ENCODE measurements around the gene UBTD2.
"Not testable (repeated sequence)": the region's sequence is repeated elsewhere in the genome, so short reads cannot be mapped to it uniquely, and the experiment has no call there.

Gene UBTD2

GRCh38 chr5:172245046-172245445, 38.5 kb downstream of the UBTD2 start:
- no peak for DNase-seq

DNA sequence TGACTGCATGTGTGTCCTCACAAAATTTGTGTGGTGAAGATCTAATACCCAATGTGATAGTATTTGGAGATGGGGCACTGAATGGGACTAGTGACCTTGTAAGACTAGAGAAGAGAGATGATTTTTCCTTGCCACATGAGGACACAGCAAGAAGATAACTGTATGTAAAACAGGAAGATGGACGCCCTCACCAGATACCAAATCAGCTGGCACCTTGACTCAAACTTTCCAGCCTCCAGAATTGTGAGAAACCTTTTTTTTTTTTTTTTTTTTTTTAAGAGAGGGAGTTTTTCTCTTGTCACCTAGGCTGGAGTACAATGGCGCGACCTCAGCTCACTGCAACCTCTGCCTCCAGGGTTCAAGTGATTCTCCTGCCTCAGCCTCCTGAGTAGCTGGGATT, 40.3 kb downstream of the UBTD2 start:
- DNase-seq: peak; percentile 40

- no peak for DNase-seq
Measured at GRCh38 chr5:172238334-172238733, 45.2 kb downstream of the UBTD2 start.

DNA sequence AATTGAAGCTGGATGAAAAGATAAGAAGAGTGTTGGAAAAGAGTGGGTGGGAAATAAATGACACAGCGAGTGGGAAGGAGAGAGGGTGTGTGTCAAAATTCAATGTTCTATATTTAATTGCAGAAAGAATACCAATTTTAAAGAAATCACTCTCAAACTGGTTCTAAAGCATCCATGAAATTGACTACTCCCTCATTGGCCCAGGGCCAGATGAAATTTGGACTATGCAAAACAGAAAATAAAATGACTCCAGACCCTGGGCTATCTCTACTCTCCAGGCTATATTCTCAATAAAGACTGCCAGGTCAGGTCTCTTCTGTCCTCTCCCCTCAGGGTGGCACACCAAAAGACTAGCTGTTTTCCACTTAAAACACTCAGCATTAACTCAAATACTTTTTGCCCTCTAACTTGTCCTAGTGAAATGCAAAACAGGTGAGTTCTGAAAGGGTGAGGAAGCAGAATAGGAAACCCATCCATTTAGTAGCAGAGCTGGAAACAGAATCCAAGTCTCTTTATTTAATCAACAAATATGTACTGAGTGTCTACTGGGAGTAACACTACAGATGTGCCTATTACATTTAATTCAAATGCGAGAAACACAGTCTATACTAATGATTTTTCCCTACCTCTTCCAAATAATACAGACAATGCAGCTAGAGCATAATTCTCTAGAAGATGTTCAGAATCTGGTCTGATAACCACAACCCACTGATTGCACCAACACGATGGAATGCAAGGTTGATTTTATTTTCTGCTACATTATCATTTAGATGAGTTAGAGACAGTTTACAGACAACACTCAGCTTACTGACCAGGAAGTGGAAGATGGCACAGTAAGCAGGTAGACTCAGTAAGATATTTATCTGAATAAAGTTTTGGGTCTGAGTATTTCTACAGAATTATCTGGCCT, 47.5 kb downstream of the UBTD2 start:
- no peak for DNase-seq

DNA sequence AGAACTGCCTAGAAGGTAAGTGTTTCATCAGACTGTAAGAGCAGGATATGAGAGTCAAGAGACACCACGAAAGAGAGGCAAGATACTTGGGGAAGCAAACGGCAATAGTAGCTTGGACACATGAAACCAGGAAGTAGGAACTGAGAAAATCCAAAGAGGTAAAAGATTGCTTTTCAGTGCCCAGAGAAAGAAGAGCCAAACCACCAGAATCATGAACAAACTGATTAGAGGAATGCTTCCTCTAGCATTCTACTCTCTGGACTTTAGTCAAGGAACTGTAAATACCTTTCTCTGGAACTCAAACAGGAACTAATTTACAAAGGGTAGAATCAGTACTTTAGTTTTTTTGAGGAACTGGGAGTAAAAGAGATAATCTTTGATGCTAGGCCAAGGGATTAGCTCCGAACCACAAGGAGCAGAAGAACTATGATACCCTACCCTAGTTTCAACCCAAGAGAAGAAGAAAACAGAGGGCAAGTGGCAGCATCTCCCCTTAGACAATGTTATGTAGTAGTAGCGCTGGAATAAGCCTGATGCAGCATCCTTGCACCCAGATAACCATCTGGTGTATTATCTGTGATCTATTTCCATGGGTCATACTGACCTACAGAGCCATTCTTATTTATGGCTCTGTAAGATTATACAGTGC, 48.3 kb downstream of the UBTD2 start:
- DNase-seq: no peak

DNA sequence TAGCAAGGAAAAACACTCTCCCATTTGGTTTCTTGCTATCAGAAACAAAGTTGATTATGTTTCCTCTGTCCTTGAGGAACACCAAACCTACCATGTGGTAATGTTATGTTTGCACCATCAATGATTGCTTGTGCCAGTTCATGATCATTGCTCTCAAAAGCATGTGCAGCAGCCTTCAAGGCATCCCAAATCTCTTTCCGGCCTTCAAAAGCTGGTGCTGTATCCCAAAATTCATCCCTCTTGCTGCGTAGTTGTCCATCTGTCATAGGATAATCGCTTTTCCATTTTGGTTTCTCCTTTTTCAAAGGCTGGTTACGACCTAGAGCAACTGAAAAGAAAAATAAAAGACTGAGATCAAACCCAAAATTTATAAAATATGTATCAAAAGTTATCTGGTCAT, 49.5 kb downstream of the UBTD2 start:
- no peak for DNase-seq

DNA sequence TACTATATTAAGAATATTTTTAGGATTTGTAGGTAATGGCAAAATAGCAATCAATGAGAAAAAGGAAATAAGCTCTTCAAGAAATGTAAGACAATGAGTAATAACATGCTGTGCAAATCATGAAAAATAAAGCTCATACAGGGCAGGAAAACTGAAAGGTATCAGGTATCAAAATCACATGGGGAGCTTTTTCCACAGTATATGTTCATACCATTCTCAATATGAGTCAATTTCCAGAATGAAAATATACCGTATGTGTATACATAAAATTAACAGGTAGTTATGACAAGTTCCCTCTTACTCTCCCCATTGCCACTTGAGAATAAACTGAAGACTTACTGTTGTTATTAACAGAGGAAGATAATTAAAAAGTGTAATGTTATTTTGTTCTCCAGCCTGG, 53.7 kb downstream of the UBTD2 start:
- no peak for DNase-seq

DNA sequence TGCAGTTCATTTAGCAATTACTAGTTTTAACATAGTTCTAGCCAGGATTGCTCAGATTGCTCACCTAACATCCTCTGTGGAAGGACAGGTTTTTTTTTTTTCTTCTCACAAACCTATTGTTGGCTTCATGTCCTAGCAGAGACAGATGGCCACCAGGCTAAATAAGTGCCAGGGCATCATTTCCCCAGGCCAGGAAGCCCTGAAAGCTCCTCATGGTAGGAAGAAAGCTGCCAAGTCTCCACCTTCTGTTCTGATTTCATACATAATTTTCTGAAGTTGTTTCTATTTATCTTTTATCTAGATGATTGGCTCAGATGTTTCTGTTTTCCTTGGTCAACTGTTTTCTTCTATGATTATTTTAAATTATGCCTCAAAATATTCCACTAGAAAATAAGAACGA, 58.6 kb downstream of the UBTD2 start:
- DNase-seq: no peak

- DNase-seq: peak; percentile 79
Measured at GRCh38 chr5:172223901-172224873, 59.4 kb downstream of the UBTD2 start.

DNA sequence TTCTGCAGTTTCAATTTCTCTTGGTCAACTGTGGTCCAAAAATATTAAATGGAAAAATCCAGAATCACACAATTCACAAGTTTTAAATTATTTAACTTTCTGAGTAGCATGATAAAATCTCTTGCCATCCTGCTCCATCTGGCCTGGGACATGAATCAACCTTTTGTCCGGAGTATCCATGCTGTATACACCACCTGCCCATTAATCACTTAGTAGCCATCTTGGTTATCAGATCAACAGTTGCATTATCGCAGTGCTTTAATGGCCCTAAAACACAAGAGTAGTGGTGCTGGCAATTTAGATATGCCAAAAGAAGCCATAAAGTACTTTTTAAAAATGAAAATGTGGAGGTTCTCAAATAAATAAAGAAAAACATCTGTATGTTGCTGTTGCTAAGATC, 64.3 kb downstream of the UBTD2 start:
- DNase-seq: no peak

DNA sequence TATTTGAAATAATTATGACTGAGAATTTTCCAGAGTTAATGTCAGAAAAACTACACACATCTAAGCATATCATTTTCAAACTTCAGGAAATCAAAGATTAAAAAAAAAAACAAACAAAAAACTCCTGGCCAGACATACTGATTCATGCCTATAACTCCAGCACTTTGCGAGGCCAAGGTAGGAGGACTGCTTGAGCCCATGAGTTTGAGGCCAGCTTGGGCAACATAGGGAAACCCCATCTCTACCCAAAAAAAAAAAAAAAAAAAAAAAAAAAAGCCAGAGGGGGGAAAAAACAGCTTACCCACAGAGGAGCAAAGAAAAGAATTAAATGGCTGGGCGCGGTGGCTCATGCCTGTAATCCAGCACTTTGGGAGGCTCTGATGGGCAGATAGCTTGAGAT, 67.2 kb downstream of the UBTD2 start:
- no peak for DNase-seq

DNA sequence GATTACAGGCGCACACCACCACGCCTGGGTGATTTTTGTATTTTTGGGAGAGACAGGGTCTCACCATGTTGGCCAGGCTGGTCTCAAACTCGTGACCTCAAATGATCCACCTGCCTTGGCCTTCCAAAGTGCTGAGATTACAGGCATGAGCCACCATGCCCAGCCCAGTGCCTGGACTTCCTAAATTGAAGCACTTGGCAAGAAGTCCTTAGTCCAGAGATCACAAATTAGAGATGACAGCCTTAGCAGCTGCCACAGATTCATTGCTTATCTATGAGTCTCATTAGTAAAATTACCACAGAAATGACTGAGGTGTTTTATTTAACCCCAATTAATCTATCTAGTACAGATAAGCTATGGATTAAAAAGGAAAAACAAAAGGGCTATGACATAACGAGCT, 70.4 kb downstream of the UBTD2 start:
- DNase-seq: no peak

DNA sequence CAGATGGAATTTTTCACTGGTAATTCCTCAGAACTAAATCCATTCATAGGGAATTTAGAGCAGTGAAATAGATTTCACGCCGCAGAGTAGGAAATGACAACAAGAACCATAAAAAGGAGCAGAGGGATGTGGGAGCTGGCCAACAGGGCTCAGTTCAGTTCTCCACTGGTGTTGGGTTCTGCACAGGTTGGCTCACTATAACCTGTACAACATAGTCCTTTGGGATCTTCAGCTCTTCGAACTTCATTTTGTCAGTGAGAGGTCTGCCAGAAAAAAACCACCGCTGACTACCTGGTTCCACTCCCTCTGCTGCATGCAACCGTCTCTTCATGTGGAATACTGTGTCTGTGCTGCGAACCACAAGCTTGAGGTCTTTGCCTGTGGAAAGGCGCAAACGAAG, 71.9 kb downstream of the UBTD2 start:
- no peak for DNase-seq

GRCh38 chr5:172209714-172210113, 73.8 kb downstream of the UBTD2 start:
- DNase-seq: no peak

DNA sequence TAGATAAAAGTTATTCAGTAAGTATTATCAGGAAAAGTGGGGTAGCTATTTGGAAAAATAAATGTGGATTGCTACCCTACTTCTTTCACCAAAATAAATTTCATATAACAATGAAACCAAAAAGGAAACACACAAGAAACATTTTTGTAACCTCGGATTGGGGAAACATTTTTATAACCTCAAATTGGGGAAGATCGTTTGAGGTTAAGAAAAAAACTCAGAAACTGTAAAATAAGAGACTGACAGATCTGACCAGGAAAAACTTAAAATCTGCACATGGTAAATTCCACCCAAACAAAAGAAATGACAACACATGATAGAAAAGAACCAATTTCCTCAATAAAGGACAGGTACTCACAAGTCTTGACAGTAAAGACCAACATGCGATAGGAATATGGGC, 76.1 kb downstream of the UBTD2 start:
- DNase-seq: no peak

- not testable (repeated sequence) for DNase-seq
Measured at GRCh38 chr5:172205984-172206383, 77.6 kb downstream of the UBTD2 start.

DNA sequence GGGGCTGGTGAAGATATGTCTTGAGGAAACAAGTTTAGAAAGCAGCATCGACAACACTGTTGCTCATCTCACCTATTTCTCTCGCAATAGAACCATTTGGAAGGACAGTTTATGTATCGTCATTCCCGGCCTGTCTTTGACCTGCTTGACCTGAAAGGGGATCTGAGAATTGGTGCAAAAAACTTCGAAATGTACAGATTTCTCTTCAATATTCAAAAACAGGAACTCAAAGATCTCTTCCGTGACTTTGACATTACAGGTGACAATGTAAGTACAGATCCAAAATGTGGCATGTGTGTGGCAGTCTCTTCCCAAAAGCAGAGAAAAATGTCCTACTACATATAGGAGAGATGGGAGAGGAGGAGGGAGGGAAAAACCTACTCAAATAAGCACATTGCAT, 83.1 kb downstream of the UBTD2 start:
- no peak for DNase-seq

- no peak for DNase-seq
Measured at GRCh38 chr5:172199446-172199845, 84.1 kb downstream of the UBTD2 start.

GRCh38 chr5:172197775-172198174, 85.8 kb downstream of the UBTD2 start:
- not testable (repeated sequence) for DNase-seq

DNA sequence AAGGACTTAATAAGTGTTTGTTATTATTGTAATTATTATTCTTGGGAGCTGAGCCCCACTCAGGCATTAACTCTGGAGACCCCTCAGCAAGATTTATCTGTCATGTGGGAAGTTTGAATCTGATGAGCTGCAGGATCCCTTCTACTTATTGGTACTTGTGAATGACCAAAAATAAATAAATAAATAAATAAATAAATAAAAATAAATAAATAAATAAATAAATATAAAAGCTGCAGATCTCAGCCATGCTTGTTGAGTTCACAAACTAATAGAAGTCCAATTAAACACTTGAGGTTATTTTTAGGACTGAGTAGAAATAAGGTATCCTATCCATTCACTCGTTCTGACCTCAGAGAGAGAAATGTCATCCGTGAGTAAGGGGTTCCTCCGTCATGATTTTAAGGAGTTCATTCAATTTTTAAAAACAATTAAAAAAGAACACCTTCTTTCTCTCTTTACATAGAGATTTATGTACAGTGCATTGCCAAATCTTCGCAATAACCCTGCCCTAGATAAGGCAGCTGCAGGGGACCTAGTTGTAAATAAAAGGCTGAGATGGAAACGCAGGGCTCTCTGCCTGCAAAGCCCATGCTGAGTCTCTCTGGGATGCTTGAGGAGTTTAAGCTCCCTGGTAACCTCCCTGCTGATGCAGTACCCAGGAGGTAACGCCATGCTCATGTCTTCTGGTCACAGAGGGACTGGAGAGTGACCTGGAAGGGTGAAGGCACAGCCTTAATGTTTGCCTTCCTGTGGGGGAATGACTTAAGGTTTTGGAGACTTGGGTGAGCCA, 88.4 kb downstream of the UBTD2 start:
- no peak for DNase-seq

DNA sequence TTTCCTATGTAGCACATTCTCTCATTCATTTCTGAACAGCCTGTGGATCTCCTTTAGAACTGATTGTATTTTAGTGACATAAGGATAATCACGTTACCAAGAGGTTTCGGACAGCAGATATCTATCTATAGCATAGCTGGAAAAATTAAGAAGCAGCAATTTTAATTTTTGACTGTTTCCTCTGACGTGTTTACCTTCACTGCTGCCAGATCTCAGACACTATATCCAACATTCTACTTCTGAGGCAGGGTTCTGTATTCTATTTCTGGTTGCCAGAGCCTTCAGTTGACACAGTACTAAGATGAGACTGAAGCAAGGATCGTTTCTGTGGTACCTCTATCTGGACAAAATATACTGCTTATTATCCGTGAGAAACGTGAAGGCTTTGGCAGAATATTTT, 89.7 kb downstream of the UBTD2 start, which contains the start of gene EFCAB9:
EFCAB9 (plus strand) TSS at position 301 of the 400 bp plus-strand sequence; CDS start at position 302, 1 bp downstream.
- no peak for DNase-seq

DNA sequence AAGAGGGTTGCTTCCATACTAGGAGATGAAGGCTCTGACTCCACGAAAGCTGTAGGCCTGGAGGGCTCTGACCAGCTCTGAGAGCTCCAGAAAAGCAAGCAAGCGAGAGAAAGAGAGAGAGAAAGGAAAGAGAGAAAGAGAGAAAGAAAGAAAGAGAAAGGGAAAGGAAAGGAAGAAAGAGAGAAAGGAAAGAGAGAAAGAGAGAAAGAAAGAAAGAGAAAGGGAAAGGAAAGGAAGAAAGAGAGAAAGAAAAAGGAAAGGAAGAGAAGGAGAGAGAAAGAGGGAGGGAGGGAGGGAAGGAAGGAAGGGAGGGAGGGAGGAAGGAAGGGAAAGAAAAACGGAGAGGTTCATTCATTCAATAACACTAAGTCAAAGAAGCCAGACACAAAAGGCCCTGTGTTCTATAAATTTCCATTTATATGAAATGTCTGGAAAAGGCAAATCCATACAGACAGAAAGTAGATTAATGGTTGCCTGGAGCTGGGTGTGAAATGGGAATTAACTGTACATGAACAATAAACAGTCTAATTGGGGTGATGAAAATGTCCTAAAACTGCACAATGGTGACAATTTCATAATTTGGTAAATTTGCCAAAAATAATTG, 93.8 kb downstream of the UBTD2 start:
- DNase-seq: no peak

All from activated CD4-positive, alpha-beta T cell treated with anti-CD3 and anti-CD28 coated beads for 48 hours (primary cell).